Prostate gland (tissue), 2 donors: ENCODE results near the gene CACNA2D4. TPM values are rescaled to one million over a fixed set of nuclear protein-coding genes. Genes with fewer than 3 reads are reported as not detected.

Source experiments
- DNase-seq: peaks from one replicate; pipeline ENCODE4 v3.0.0-alpha.2; 2019; ENCODE audit warnings: low spot score
- H3K27ac ChIP-seq, 2 donors: fragments of 200-600 bp; sonication (generic); 2 replicates each; pipeline ENCODE4 v1.5.1; 2017 to 2019
- H3K27me3 ChIP-seq: fragments of 200-600 bp; sonication (generic); replicated peaks from 2 replicates; pipeline ENCODE4 v1.5.1; 2019; ENCODE audit not compliant: insufficient read depth
- H3K36me3 ChIP-seq, 2 donors: fragments of 200-600 bp; sonication (generic); 1 replicate in 1 of 2; 2 replicates in 1 of 2; pipeline versions ENCODE4 v1.5.1 to v1.8.1; 2017 to 2019
- H3K4me1 ChIP-seq: fragments of 200-600 bp; sonication (generic); replicated peaks from 2 replicates; pipeline ENCODE4 v1.5.1; 2019
- H3K4me3 ChIP-seq, 2 donors: fragments of 200-600 bp; sonication (generic); 2 replicates each; pipeline ENCODE4 v1.5.1; 2017 to 2019
- H3K9me3 ChIP-seq: fragments of 200-600 bp; sonication (generic); 2 replicates; pipeline ENCODE4 v1.5.1; 2017
- POLR2A ChIP-seq: fragments of 450-650 bp; IDR thresholded peaks from one replicate; pipeline ENCODE4 v1.6.1; 2016; ENCODE audit warnings: antibody characterized with exemption, mild to moderate bottlenecking
- POLR2AphosphoS5 ChIP-seq: sonication (generic); formaldehyde crosslinking; IDR thresholded peaks from one replicate; pipeline ENCODE4 v1.6.1; 2017; ENCODE audit warnings: antibody characterized with exemption
- WGBS: methylation state at CpG from one replicate; pipeline ENCODE4 v1.1.5; 2018; 5-methylcytosine and 5-hydroxymethylcytosine counted together
- intact Hi-C: fragments of 100-400 bp; cut with DNase I; formaldehyde crosslinking; loops from one replicate; pipeline ENCODE4 v1.14.2; 2022
- total RNA-seq, 2 donors: library from RNA; depleted of rRNA; stranded (reverse); fragments of >200 nt; gene quantifications; one replicate each; pipeline ENCODE4 v1.1.0, GENCODE V29; 2016
- TF ChIP-seq, protein P1 (sequence below), 4 experiments: fragments of 200-600 bp in 2 of 4; fragments of 450-650 bp in 2 of 4; sonication (generic) in 2 of 4; IDR thresholded peaks; 1 replicate in 3 of 4; 2 replicates in 1 of 4; pipeline ENCODE4 v1.5.1; 2016 to 2019; ENCODE audit warnings: antibody characterized with exemption in 4 of 4, mild to moderate bottlenecking in 2 of 4, moderate library complexity in 2 of 4

Gene CACNA2D4
- total RNA-seq, 2 donors from 2014 or later = 1.4 to 9.4 TPM

DNA sequence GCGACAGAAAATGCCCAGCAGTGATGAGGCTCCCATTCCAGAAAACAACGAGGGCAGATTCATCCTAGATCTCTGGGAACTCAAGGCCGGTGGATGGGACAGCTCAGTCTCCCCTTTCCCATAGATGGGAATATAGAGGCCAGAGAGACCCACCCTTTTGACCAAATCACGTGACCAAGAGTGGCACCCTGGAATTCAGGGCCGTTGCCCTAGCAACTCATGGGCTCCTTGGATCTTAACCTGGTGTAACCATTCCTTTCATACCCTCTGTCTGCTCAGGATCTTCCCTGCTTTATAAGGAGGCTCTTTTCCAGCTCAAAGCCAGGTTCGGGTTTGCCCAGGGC, 106.5 kb downstream of the CACNA2D4 start:
- no peak overlapping the region for H3K27ac ChIP-seq
- H3K4me1 ChIP-seq = no peaks in the 10 kb centered on the region
- peaks cover 4% of the 10 kb centered on the region for H3K27me3 ChIP-seq
- 78% methylated on average over 6 of the region's 6 CpGs for WGBS
- TF ChIP-seq, protein P1, sequence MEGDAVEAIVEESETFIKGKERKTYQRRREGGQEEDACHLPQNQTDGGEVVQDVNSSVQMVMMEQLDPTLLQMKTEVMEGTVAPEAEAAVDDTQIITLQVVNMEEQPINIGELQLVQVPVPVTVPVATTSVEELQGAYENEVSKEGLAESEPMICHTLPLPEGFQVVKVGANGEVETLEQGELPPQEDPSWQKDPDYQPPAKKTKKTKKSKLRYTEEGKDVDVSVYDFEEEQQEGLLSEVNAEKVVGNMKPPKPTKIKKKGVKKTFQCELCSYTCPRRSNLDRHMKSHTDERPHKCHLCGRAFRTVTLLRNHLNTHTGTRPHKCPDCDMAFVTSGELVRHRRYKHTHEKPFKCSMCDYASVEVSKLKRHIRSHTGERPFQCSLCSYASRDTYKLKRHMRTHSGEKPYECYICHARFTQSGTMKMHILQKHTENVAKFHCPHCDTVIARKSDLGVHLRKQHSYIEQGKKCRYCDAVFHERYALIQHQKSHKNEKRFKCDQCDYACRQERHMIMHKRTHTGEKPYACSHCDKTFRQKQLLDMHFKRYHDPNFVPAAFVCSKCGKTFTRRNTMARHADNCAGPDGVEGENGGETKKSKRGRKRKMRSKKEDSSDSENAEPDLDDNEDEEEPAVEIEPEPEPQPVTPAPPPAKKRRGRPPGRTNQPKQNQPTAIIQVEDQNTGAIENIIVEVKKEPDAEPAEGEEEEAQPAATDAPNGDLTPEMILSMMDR (IDR thresholded peaks at IDR 0.05) = no peak
- TF ChIP-seq POLR2AphosphoS5 (no peak), POLR2A (no peak)
- no peaks in the 10 kb centered on the region for H3K36me3 ChIP-seq
- intact Hi-C loops = no loop called here
- H3K4me3 ChIP-seq = no peak overlapping the region
- no peak for DNase-seq
- H3K9me3 ChIP-seq = no peaks in the 10 kb centered on the region

DNA sequence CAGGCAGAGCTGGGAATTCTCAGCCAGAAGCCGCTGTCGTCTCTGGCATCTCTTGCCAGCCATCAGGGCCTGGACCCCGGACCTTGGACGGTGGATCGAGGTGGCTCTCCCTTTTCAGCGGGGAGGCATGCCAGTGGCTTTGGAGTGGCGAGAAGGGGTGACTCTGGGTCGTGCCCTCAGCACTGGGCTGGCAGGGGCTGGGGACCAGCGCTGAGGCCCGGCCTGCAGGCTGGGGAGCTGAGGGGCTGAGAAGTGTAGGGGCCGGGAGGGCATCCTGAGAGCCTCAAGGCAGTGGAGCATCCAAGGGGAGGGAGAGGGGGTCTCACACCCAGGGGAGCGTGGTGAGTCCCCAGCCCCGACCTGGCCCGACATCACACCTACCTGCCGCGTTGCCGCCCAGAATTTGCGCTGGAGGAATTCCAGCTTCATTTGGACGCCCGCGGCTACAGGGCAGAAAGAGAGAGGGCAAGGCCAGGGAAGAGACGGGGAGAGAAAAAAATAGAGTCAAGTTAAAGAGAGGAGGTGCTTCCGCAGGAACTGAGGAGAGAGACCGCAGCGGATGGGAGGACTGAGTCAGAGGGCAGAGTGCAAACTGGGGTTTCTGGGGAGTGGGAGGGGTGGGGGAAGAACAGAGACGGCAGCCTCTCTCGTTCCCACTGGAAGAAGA, 107.0 kb downstream of the CACNA2D4 start:
- no peak for DNase-seq
- Histone ChIP-seq H3K27me3 (peaks cover 4% of the 10 kb centered on the region), H3K36me3 (no peaks in the 10 kb centered on the region), H3K9me3 (no peaks in the 10 kb centered on the region), H3K4me3 (no peak overlapping the region), H3K27ac (no peak overlapping the region), H3K4me1 (no peaks in the 10 kb centered on the region)
- WGBS = 76% methylated on average over 27 of the region's 27 CpGs
- TF ChIP-seq POLR2A = no peak
- no peak for TF ChIP-seq POLR2AphosphoS5
- TF ChIP-seq, protein P1 (IDR thresholded peaks at IDR 0.05) = no peak
- intact Hi-C loops = no loop called here

DNA sequence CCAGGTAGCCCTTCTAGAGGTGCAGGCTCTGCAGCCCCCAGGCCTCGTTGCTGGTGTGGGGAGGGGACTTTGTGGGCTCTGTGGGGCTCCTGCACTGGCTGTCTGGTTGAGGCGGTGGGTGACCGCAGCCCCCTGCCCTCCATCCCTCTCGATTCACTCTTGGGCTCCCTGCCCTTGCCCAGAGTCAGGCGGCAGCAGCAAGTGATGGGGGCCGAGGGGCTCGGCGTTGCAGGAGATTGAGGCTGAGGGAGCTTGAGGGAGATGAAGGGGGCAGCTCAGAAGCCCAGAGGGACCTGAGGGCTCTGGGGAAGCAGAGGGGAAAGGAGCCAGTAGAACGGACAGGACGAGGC, 107.5 kb downstream of the CACNA2D4 start:
- H3K4me3 ChIP-seq = no peak overlapping the region
- DNase-seq = no peak
- no peaks in the 10 kb centered on the region for H3K9me3 ChIP-seq
- H3K27ac ChIP-seq = no peak overlapping the region
- H3K36me3 ChIP-seq = no peaks in the 10 kb centered on the region
- no peak for TF ChIP-seq POLR2AphosphoS5
- TF ChIP-seq POLR2A = no peak
- TF ChIP-seq, protein P1 (IDR thresholded peaks at IDR 0.05) = no peak
- intact Hi-C loops = no loop called here
- 87% methylated on average over 9 of the region's 10 CpGs for WGBS
- no peaks in the 10 kb centered on the region for H3K4me1 ChIP-seq
- peaks cover 4% of the 10 kb centered on the region for H3K27me3 ChIP-seq

DNA sequence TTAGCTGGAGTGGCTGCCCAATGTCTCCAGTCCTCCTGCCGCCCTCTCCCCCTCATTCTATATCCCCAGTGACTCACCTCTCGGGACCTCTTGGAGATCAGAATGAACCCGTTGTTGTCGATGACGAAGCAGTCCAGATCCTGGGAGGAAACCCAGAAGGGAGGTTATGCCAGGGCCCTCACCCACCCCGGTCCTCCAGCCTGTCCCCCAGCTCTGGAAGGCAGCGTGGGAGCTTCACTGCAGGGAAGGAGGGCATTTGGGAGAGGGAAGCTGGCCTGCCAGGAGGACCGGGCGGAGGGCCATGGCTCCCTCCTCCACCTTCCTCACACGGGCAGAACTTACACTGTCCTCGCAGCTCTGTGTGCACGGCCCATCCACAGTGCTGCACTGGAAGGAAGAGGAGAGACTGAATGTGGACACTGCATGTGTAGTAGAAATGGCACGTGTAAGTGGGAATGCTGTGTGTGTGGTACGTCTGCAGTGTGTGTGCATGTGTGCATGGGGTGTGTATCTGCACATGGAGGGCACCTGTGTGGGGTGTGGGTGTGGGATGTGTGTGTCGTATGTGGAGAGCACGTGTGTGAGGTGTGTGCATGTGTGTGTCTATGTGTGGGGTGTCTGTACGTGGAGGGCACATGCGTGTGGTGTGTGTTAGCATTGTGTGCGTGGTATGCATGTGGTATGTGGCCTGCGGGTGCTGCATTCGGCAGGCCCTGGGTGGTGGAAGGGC, 108.1 kb downstream of the CACNA2D4 start:
- H3K36me3 ChIP-seq = no peaks in the 10 kb centered on the region
- TF ChIP-seq POLR2A (no peak), POLR2AphosphoS5 (no peak)
- TF ChIP-seq, protein P1 (IDR thresholded peaks at IDR 0.05) = no peak
- no peak for DNase-seq

More for the DNA sequence above, 108.1 kb downstream of the CACNA2D4 start:
- H3K27me3 ChIP-seq = peaks cover 3% of the 10 kb centered on the region
- no peaks in the 10 kb centered on the region for H3K9me3 ChIP-seq
- H3K4me1 ChIP-seq = no peaks in the 10 kb centered on the region
- WGBS = 90% methylated on average over 21 of the region's 21 CpGs
- H3K4me3 ChIP-seq = no peak overlapping the region
- intact Hi-C loops = no loop called here
- no peak overlapping the region for H3K27ac ChIP-seq
